HG02763 (cell line): ENCODE results near the gene ARID4A.
"Not testable (repeated sequence)": the region's sequence is repeated elsewhere in the genome, so short reads cannot be mapped to it uniquely, and the experiment has no call there.

Source experiments
- ATAC-seq: cut with Tn5 transposase; IDR thresholded peaks from one replicate; pipeline ENCODE4 v1.9.1; 2021; ENCODE audit warnings: mild to moderate bottlenecking, moderate library complexity; ENCODE audit not compliant: unreplicated experiment

ARID4A gene, protein sequence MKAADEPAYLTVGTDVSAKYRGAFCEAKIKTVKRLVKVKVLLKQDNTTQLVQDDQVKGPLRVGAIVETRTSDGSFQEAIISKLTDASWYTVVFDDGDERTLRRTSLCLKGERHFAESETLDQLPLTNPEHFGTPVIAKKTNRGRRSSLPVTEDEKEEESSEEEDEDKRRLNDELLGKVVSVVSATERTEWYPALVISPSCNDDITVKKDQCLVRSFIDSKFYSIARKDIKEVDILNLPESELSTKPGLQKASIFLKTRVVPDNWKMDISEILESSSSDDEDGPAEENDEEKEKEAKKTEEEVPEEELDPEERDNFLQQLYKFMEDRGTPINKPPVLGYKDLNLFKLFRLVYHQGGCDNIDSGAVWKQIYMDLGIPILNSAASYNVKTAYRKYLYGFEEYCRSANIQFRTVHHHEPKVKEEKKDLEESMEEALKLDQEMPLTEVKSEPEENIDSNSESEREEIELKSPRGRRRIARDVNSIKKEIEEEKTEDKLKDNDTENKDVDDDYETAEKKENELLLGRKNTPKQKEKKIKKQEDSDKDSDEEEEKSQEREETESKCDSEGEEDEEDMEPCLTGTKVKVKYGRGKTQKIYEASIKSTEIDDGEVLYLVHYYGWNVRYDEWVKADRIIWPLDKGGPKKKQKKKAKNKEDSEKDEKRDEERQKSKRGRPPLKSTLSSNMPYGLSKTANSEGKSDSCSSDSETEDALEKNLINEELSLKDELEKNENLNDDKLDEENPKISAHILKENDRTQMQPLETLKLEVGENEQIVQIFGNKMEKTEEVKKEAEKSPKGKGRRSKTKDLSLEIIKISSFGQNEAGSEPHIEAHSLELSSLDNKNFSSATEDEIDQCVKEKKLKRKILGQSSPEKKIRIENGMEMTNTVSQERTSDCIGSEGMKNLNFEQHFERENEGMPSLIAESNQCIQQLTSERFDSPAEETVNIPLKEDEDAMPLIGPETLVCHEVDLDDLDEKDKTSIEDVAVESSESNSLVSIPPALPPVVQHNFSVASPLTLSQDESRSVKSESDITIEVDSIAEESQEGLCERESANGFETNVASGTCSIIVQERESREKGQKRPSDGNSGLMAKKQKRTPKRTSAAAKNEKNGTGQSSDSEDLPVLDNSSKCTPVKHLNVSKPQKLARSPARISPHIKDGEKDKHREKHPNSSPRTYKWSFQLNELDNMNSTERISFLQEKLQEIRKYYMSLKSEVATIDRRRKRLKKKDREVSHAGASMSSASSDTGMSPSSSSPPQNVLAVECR

DNA sequence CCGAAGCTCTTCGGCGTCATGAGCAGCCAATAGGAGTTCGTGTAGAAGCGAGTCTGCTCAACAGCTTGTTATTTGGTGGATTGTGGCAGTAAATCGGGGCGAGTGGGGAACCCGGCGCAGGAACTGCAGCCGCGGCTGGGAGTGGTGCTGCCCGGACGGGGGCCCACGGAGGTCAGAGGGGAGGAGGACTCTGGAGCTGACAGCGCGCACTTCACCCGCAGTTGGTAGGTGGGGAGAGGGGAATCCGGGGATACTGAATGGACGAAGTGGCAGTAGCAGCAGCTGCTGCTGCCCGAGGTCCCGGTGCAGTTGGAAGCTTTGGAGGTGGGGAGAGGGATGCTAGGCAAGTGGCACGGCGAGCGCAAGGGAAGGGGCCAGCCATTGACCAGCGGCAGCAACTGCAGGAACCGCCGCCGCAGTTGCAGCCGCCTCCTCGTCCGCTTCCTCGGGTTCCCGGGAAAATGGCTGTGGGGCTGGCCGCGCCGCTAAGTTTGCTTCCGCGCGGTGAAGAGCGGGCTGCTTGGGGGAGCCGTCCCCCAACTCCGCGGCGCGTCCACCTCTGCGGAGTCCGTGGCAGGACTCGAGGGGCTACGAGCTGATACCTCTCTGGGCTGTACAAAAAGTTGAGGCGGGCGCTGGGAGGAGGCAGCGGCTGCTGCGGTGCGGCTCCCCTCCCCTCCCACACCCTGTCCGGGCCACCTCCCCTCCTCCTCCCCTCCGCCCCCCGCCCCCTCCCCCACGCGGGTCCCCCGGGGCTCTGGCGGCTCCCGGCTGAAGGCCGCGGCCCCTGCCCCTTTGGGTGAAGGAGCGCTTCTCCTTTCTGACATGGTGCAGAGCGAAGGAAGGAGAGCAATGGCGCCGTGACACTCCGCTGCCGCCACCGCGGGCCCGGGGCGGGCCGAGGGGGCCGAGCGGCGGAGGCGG lies at the start of gene ARID4A:
Gene ARID4A (plus strand): TSS at position 79 of the 924 bp plus-strand sequence. CDS start 1,300 bp downstream, outside the sequence.
- ATAC-seq: peak; percentile 9

DNA sequence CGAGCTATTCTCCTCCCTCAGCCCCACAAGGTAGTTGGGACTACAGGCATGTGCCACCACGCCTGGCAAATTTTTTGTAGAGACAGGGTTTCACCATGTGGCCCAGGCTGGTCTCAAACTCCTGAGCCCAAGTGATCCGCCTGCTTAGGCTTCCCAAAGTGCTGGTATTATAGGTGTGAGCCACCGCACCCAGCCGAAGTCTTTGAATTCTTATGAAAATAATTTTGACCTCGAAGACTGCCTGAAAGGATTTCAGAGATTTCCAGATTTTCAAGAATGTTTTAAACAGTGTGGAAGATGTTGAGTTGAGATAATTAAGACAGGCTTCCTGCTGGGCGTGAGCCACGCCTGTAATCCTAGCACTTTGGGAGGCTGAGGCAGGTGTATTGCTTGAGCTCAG lies 48.7 kb upstream of the ARID4A start:
- no peak for ATAC-seq

DNA sequence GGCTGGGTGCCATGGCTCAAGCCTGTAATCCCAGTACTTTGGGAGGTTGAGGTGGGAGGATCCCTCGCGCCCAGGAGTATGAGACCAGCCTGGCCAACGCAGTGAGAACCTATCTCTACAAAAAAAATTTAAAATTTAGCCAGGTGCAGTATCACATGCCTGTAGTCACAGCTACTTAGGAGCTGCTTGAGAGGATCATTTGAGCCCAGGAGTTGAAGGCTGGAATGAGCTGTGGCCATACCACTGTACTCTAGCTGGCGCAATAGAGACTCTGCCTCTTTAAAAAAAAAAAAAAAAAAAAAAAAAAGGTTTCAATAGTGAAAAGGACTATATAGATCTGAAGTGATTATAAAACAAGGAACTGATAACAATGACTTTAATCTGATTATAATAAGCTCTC lies 40.2 kb upstream of the ARID4A start:
- ATAC-seq: no peak

DNA sequence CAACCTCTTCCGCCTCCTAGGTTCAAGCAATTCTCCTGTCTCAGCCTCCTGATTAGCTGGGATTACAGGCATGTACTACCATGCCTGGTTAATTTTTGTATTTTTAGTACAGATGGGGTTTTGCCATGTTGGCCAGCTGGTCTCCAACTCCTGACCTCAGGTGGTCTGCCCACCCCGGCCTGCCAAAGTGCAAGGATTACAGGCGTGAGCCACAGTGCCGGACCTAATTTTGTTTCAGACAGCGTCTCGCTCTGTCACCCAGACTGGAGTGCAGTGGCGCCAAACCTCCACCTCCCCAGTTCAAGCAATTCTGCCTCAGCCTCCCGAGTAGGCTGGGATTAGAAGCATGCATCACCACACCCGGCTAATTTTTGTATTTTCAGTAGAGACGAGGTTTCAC lies 36.4 kb upstream of the ARID4A start:
- not testable (repeated sequence) for ATAC-seq

DNA sequence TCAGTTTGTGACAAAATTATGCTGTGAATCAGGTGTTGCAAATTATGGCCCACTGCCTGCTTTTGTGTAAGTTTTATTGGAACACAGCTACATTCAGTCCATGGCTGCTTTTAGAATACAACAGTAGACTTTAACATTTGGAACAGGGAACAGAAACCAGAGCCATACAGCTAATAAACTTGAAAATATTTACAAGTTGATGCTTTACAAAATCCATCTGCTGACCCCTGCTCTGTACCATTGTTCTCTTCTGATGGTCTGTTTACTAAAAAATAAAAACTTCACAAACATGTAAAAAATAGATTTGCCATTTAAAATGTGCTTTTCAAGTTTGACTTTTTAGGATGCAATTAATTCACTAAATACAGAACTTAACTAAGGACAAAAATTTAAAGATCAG lies 33.0 kb upstream of the ARID4A start:
- ATAC-seq: no peak

GRCh38 chr14:58270628-58271027 lies 27.7 kb upstream of the ARID4A start:
- ATAC-seq: no peak

DNA sequence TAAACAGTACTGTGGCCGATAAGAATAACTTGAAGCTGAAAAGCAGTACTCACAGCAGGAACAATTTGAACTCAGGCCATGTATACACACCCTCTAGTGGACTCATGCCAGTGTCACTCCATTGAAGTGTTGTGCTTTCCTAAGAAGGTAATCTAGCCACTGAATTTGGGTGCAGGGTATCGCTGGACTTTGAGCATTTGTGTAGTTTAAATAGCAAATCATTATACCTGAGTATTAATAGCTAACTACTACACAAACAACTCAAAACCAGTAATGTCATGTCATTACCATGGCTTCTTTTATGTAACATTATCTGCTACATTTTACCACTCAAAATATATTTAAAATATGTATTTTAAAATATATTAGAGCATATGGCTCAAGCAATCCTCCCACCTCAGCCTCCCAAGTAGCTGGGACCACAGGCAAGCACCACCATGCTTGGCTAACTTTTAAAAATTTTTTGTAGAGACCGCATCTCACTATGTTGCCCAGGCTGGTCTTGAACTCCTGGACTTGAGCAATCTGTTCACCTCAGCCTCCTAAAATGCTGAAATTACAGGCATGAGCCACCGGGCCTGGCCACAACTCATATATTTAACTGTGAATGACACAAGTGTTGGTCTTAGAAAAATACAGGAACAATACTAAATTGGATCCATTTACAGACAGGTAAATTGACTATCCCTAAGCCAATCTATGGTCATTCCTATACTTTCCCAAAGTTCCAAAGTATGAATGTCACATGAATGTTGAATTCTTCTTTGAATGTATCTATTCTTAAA lies 25.6 kb upstream of the ARID4A start:
- no peak for ATAC-seq

DNA sequence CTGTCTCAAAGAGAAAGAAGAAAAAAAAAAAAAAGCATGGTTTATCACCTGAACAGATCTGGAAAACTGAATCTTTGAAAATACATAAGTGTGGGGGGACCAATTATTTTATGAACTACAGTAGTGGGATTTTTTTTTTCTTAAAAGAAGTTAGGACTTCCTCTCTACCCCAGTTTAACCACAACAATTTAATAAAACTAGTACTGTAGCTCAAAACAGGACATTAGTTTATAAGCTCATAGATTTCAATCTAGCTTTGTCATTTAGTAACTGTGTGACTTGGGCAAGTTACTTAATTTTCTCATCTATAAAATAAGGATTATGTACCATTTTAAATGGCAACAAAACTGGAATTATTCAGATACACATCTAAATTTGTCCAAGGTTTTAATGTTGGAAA lies 23.5 kb upstream of the ARID4A start:
- ATAC-seq: no peak

DNA sequence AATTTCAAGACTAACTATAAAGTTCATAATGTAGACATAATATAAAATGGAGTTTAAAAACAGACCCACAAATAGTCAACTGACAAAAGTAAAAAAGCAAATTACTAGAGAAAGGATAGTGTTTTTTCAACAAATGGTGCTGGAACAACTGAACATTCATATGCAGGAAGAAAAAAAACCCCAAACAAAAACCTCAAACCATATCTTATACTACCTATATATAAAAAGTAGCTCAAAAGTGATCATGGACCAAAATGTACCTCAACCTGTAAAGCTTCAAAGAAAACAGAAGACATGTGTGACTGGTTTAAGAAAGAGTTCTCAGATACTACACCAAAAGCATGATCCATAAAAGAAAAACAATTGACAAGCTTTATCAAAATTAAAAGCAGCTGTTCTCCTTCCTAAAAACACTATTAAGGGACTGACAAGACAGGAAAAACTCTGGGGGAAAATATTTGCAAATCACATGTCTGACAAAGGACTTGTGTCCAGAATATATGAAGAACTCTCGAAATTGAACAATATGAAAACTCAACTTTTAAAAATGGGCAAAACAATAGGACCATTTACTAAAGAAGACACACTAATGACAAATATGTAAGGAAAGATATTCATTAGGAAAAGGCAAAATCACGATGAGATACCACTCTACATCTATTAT lies 22.7 kb upstream of the ARID4A start:
- ATAC-seq: no peak

GRCh38 chr14:58276208-58276607 lies 22.1 kb upstream of the ARID4A start:
- no peak for ATAC-seq

- no peak for ATAC-seq
Observed at GRCh38 chr14:58278177-58278576, 20.2 kb upstream of the ARID4A start.

DNA sequence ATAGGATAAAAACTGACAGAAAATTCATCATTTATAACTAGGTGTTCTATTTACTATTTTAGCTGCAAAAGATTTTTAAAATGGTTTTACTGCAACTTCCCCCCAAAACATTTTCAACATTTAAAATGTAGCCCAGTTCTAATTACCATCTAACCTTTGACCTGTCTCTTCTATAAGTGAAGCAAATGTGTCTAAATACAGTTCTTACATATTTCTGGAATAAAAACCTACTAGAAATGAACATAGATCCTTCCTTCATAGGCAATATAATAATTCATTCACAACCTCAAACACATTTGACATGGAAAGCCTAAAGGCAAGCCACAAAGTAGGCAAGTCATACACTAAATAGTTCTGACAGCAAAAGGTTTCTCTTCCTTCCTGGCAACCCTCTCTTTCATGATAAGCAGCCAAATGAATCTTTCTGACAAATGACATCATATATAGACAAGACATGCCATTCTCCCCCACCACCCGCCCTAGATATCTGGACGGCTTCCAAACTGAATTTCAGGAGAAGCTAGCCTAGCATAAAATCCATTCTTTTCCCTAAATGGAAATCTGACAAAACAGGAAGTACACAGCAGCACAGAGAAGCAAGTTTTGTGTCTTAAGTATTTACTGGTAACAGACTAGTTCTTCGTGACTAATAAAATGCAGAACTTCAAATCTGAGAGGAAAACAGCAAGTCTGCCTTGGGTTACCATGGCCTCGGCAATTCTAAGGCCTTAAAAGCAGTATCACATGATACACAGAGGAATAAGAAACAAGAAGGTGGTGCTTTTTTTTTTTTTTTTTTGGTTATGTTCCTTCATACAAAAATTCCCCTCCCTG lies 17.2 kb upstream of the ARID4A start:
- no peak for ATAC-seq

DNA sequence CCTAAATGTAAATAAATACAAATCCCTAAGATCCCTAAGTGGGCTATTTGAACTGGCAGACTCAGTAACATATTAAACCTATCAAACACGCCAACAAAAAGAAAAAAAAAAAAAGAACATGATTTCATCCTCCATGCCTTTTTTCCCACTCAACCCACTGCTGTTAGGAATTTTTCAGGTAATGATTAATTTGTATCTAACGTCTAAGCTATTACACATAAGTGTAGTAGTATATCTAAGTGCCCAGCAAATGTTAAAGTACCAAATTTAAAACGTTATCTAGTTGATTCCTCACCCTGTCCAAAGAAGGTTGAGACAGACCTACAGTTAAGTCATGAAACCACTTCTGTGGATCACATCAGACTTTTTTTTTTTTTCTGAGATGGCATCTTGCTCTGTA lies 16.4 kb upstream of the ARID4A start:
- no peak for ATAC-seq

GRCh38 chr14:58282925-58283593 lies 15.3 kb upstream of the ARID4A start:
- ATAC-seq: no peak

- no peak for ATAC-seq
Observed at GRCh38 chr14:58283730-58284129, 14.6 kb upstream of the ARID4A start.

DNA sequence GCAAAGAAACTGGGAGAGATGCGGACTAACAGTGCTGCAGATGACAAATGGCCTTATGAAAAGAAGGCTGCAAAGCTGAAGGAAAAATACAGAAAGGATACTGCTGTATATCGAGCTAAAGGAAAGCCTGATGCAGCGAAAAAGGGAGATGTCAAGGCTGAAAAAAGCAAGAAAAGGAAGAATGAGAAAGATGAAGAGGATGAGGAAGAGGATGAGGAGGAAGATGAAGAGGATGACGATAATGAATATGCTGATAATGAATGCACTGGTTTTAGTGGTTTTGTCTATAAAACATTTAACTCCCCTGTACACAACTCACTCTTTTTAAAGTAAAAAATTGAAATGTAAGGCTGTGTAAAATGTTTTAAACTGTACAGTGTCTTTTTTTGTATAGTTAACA lies 13.2 kb upstream of the ARID4A start:
- ATAC-seq: no peak

- no peak for ATAC-seq
Observed at GRCh38 chr14:58287607-58288042, 10.7 kb upstream of the ARID4A start.
